NCI-H2171 treated with DMSO at 0.1 percent for 48 hours (cell line): ENCODE measurements around the gene PRSS36.
"Not testable (repeated sequence)": the region's sequence is repeated elsewhere in the genome, so short reads cannot be mapped to it uniquely, and the experiment has no call there.

Source experiments
- DNase-seq: peaks from one replicate; lab custom pipeline; 2025; lab: John Stamatoyannopoulos, UW

The PRSS36 gene

DNA sequence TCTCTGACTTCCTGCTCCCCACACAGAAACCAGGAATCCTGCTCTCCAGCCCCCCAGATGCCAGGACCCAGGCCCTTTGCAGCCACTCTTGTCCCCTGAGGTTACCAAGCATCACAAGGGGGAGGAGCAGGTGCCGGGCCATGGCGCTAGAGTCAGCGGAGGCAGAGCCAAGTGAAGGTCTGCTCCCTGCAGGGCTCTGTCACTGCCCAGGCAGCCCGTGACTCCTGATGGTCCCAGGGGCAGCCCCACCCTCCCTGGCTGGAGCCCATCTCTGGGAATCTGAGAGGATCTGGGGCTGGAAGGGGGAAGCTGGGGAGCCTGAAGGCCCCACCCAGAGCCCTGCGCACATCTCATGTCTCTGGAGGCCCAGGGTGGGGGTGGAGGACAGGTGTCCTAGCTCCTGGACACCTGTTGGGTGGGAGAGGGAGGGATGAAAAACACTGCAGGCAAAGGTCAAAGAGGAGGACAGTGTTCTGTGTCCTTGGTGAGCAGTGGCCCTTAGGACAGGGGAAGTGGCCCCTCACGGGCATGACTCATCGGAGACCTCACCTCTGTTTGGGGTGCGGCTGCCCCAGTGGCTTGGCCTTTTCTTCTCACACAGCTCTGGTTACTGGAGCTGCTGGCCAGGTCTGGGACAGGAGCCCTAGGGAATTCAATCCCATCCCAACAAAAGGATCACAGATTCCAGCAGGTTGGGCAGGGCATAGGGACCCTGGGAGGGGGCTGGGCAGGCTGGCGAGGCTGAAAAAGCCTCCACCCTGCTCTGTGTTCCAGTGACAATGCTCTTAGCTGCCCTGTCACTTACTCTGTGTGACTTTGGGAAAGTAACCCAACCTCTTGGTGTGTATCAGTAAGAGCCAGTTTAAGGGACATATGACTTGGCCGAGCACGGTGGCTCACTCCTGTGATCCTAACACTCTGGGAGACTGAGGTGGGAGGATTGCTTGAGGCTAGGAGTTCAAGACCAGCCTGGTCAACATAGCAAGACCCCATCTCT lies at the start of gene PRSS36:
PRSS36 (minus strand) TSS at position 173 of the 997 bp plus-strand sequence; CDS start at position 142, 31 bp downstream.
- DNase-seq: no peak

- DNase-seq: no peak
Observed at GRCh38 chr16:31199430-31200041, 49.7 kb upstream of the PRSS36 start.

- no peak for DNase-seq
Observed at GRCh38 chr16:31198207-31198882, 48.5 kb upstream of the PRSS36 start.

DNA sequence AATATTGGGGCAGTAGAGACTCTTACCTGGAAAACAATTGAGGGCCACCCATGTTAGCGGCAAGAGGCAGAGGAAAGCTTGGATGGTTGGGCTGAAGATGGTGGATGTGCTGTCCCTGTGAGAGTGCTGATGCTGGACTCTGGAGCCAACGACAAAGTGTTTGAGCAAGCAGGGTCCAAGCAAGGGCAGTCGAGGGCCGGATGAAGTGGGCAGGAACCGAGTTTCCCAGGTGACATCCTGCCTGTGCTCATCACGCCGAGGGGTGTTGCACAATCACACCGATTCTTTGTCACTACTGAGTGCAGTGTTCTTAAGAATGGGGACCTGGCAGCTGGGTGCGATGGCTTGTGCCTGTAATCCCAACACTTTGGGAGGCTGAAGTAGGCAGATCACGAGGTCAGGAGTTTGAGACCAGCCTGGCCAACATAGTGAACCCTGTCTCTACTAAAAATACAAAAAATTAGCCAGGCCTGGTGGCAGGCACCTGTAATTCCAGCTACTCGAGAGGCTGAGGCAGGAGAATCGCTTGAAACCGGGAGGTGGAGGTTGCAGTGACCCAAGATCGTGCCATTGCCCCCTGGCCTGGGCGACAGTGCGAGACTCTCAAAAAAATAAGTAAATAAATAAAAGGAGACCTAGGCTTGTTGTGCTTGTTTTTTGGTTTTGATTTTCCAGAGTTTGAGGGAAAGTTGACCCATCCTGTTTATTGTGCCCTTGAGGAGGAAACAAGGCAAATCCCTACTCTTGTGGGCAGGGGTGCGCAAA lies 46.6 kb upstream of the PRSS36 start:
- DNase-seq: no peak

- DNase-seq: not testable (repeated sequence)
Observed at GRCh38 chr16:31195861-31196260, 46.0 kb upstream of the PRSS36 start.

GRCh38 chr16:31194898-31195297 lies 45.0 kb upstream of the PRSS36 start:
- no peak for DNase-seq

GRCh38 chr16:31193874-31194273 lies 44.0 kb upstream of the PRSS36 start:
- no peak for DNase-seq

DNA sequence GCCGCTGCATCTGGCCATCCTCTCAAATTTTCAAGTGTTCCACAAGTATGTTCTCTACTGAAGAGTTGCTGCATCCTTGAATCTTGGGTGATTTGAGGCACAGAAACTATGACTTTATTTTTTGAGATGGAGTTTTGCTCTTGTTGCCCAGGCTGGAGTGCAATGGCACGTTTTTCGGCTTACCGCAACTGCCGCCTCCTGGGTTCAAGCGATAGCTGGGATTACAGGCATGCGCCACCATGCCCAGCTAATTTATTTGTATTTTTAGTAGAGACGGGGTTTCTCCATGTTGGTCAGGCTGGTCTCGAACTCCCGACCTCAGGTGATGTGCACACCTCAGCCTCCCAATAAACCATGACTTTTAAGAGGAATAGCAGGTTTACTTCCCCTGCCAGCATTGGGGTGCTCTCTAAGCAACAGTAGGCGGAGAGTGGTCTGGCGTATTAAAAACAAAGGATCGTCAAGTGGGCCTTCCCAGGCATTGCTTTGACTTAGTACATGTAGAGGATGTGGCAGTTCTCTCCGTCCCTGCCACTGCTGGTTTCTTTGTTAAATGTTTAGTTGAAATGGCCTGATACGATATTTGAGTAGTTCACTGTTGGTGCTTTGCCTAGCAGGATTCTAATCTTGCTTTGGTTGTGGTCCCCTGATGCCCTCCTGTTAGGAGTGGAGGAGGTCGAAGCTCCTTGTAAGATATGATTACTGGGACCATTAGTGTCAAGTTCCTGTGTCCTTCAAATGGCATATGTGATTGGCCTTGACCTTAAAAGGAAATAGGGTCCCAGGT lies 43.2 kb upstream of the PRSS36 start:
- DNase-seq: no peak

- DNase-seq: no peak
Observed at GRCh38 chr16:31191697-31192428, 42.0 kb upstream of the PRSS36 start.

- DNase-seq: no peak
Observed at GRCh38 chr16:31190818-31191444, 41.1 kb upstream of the PRSS36 start.

DNA sequence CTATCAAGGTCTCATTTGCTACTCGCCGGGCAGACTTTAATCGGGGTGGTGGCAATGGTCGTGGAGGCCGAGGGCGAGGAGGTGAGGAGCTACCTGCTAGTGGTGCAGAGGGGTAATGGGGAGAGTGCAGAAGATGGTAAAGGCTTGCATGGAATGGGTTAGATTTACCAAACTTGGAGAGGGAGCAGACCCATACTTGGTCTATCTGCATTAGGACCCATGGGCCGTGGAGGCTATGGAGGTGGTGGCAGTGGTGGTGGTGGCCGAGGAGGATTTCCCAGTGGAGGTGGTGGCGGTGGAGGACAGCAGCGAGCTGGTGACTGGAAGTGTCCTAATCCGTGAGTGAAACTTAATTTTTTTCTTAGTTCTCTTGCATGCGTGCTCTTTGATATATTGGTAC lies 40.2 kb upstream of the PRSS36 start:
- no peak for DNase-seq

DNA sequence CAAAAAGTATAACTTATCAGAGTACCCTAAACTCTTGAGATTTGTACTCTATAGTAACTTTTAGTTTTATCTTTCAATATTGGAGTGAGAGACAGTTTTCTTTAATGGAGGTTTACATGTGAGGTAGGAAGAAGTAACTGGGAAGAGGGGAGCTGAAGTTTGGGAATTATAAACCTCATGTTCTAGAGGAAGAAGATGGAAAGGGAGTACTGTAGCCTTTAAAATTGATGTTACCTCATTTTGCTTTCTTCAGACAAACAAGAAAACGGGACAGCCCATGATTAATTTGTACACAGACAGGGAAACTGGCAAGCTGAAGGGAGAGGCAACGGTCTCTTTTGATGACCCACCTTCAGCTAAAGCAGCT lies 39.5 kb upstream of the PRSS36 start:
- DNase-seq: no peak

DNA sequence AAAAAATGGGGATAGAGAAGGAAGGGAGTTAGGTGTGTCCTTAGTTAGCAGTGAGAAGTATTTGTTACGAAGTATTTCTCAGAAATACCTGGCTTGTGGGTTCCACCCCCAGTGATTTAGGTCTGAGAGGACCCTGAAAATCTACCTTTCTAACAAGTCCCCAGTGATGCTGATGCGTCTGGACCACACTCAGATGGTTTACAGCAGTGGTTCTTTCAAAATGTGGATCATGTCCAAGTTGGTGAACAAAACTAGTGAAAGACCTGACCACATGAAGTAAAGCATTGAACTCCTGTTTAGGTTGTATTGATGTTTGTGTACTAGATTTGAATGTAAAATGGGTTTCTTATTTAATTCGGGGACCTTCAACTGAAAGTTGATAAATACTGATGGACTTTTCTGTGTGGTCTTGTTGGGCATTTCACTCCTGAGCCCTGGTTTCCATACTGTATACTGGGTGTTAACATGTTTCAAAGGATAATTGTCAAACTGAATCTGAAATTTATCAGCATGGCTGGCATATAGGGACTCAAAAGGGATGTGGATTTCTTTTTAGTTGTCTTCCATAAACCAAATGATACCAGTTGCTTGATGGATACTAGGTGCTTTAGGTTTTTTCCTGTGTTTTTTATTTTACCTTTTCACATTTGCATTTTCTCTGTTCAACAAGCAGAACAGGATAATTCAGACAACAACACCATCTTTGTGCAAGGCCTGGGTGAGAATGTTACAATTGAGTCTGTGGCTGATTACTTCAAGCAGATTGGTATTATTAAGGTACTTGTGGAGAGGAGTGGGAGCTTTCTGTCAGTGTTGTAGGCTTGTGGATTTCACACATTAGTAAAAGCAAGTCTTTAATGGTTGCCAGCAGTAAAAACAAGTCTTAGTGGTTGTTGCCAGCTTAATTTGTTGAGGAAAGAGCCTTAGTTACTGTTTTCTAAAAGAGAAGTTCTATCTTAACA lies 38.9 kb upstream of the PRSS36 start:
- no peak for DNase-seq

GRCh38 chr16:31187808-31188189 lies 37.9 kb upstream of the PRSS36 start:
- DNase-seq: no peak

- no peak for DNase-seq
Observed at GRCh38 chr16:31186930-31187807, 37.3 kb upstream of the PRSS36 start.

GRCh38 chr16:31186176-31186575 lies 36.3 kb upstream of the PRSS36 start:
- no peak for DNase-seq

GRCh38 chr16:31185339-31185738 lies 35.5 kb upstream of the PRSS36 start:
- no peak for DNase-seq

GRCh38 chr16:31184888-31185287 lies 35.0 kb upstream of the PRSS36 start:
- no peak for DNase-seq
